H4 (cell line): ENCODE measurements around the gene METTL13. TPM values are rescaled to one million over a fixed set of nuclear protein-coding genes. Genes with fewer than 3 reads are reported as not detected.
"Not testable (repeated sequence)": the region's sequence is repeated elsewhere in the genome, so short reads cannot be mapped to it uniquely, and the experiment has no call there.

Source experiments
- DNase-seq: peaks from one replicate; pipeline ENCODE4 v3.0.0-alpha.2; 2015; ENCODE audit warnings: low spot score
- total RNA-seq: library from RNA; depleted of rRNA; stranded (reverse); fragments of >200 nt; shearing (Covaris generic); gene quantifications from 2 replicates; pipeline ENCODE4 v1.2.3, GENCODE V29; 2014

Gene METTL13
- total RNA-seq, 1 experiment from 2014 or later = 22.2 TPM

DNA sequence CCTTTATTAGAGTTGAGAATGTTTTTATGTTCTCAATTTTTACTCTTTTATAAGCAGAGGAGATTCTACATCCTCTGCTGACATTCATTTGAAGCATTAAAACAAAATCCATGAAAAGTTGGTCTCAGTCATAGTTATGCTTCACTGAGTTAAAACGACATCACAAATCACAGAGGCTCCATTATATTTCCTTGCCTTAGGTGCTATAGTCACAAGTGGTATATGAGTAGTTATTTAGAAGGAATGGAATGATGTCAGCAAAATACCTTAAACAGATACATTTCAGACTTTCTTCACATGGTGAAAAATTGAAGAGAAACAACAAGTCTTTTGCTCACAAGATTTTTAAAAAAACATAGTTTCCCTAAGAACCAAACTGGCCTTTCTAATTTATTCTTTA lies 11.7 kb upstream of the METTL13 start:
- no peak for DNase-seq

DNA sequence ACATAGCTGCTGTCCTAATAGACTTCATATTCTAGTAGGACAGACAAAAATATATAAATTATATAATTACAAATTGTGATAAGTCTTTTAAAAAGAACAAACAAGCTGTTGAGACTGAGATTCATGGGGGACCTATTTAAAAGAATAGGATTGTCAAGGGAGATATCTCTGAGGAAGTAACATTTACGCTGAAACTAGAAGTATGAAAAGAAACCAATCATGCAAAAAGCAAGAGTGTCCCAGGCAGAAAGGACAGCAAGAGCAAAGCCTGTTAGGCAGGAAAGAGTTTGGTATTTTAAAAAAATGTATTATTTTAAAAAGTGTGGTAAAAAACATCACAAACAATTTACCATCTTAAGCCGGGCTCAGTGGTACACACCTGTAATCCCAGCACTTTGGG lies 9.1 kb upstream of the METTL13 start:
- no peak for DNase-seq

DNA sequence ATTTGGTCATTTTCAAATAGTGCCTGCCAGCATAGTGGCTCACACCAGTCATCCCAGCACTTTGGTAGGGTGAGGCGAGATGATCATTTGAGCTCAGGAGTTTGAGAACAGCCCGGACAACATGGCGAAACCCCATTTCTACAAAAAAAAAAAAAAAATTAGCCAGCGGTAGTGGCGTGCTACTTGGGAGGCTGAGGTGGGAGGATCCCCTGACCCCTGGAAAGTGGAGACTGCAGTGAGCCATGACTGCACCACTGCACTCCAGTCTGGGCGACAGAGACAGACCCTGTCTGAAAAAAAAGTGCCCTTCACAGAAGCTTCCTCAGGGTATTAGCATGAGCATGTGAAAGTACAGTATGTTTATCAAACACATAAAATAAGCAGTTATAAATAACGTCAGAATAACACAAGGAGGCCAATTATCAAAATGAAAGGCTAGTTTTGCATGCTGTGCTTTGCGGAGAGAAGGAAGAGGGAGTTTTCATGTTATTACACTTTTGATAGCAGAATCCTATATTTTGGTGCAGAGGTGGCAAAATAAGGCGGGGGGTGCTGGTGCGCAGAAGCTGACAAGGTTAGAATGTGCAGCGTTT lies 781 bp upstream of the METTL13 start:
- no peak for DNase-seq

DNA sequence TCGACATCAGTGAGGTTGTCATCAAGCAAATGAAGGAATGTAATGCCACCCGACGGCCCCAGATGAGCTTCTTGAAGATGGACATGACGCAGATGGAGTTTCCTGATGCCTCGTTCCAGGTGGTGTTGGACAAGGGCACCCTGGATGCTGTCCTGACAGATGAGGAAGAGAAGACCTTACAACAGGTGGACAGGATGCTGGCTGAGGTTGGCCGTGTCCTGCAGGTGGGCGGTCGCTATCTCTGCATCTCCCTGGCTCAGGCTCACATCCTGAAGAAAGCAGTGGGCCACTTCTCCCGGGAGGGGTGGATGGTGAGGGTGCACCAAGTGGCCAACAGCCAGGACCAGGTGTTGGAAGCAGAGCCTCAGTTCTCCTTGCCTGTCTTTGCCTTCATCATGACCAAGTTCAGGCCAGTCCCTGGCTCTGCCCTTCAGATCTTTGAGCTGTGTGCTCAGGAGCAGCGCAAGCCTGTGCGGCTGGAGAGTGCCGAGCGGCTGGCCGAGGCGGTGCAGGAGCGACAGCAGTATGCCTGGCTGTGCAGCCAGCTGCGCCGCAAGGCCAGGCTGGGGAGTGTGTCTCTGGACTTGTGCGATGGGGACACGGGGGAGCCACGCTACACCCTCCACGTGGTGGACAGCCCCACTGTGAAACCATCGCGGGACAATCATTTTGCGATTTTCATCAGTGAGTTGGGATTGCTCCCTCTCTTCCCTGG lies 2.5 kb downstream of the METTL13 start:
- no peak for DNase-seq

DNA sequence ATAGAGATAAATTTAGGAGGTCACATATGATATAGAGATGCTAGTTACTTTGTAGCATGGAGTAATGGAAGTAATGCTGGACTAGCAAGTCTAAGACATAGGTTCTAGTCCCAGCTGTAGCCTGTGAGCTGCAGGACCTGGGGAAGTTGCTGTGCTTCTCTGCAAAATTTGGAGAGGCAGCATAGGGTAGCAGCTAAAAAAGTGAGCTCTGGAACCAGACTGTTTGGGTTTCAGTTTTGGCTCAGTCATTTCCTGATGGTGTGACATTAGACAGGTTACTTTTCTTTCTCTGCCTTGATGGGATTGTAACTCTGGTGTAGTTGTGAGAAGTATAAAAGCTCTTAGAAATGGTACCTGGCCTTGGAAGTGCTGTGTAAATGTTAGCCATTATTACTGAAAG lies 3.3 kb downstream of the METTL13 start:
- no peak for DNase-seq

DNA sequence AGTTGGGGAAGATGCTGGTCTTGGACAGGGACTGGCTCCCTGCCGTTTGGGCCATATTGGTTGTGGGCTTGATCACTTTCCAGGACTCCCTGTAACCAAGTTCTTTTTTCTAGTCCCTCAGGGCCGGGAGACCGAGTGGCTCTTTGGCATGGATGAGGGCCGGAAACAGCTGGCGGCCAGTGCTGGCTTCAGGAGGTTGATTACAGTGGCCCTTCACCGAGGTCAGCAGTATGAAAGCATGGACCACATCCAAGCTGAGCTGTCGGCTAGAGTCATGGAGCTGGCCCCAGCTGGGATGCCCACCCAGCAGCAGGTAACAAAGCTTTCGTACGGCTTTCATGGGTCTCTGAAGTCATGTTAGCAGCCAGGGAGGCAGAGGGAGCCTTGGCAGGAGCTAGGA lies 4.3 kb downstream of the METTL13 start:
- DNase-seq = no peak

DNA sequence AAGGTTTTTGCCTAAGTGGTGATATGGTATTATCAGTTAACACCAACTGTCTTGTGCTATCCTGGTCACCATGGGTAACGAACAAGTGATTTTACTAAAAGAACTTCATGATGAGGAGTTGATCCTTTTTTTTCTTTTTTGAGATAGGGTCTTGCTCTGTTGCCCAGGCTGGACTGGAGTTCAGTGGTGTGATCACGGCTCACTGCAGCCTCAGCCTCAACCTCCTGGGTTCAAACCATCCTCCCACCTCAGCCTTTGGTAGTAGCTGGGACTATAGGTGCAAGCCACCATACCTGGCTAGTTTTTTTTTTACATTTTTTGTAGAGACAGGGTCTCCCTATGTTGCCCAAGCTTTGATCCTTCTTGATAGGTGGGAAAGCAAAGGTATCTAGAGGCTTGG lies 5.1 kb downstream of the METTL13 start:
- no peak for DNase-seq

DNA sequence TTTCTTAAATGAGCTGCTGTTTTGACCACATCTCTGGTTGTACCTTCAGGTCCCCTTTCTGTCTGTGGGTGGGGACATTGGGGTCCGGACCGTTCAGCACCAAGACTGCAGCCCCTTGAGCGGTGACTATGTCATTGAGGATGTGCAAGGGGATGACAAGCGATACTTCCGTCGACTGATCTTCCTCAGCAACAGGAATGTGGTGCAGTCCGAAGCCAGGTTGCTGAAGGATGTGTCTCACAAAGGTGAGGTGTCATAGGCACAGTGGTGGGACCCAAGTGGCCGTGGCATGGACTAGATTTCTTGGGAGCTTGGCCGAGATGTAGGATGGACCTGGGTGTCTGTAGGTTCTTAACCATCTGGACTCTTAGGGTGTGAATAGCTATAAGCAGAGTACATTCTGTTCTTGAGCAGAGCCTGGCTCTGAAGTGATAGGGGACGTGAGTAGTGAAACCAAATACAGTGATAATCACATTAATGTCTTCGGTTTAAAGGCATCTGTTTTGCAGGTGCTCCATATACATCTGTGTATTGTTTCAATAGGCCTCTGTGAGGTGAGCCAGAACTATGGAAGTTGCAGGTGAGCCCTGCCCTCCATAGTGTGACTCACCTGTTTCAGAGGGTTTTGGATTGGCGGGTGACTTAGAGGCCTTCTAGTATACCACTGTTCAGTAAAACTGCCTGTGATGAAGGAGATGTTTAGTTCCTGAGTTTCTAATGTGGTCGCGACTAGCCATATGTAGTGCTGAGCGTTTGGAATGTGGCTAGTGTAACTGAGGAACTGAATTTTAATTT lies 6.4 kb downstream of the METTL13 start:
- no peak for DNase-seq

DNA sequence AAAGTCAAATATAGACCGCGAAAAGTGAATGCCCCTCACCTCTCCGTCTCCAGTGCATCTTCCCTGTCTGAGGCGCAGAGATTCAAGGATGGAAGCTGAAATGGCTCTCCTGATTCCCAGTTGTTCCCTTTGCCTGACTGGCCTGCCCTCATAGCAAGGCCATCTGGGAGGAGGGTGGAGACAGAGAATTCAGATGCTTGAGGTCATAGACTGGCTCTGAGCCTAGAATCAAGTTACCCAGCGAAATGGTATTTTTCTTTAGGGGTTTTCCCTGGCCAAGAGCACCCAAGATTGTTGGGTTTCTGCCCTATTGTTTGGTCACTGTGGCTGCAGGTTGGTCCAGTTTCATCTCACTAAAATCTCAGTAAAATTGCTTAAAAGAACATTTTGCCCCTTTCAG lies 7.2 kb downstream of the METTL13 start:
- no peak for DNase-seq

DNA sequence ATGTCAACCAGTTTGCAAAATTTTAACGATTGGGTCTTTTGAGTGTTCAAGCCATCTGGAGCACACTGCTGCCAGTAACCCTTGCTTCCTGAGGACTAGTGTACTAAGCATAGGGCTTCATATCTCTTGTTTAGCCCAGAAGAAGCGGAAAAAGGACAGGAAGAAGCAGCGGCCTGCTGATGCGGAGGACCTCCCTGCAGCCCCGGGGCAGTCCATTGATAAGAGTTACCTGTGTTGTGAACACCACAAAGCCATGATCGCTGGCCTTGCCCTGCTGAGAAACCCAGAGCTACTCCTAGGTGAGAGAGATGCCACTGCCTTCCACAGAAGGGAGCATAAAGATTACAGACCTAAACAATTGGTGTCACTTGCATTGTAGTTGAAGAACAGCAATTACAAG lies 8.9 kb downstream of the METTL13 start:
- no peak for DNase-seq

DNA sequence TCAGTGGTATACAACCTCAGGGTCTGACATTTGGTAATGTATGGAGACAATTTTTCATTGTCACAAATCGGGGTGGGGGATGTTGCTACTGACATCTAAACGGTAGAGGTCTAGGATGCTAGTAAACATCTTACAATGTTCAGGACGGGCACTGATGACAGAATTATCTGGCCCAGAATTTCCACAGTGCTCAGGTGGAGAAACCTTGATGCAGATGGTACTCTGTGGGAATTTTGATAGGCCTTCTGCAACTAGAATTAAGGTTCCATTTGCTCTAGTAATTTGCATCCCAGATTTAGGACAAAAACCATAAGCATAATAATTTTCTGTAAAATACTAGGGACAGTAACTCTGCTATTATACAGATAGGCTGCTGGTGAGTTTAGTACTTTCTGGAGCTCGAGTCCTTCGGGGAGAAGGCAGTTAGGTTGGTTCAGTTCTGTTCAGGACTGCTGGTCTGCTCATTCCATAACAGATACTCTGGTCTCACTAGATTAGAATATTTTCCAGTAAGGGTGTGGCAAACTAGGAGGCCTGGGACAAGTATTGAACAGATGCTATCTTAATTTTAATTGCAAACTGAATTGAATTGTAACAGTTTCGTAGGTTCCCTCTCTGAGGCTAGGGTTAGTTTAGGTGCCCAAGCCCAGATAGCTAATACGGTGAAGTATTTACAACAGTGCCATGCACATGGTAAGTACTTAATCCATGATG lies 11.4 kb downstream of the METTL13 start:
- DNase-seq = no peak

DNA sequence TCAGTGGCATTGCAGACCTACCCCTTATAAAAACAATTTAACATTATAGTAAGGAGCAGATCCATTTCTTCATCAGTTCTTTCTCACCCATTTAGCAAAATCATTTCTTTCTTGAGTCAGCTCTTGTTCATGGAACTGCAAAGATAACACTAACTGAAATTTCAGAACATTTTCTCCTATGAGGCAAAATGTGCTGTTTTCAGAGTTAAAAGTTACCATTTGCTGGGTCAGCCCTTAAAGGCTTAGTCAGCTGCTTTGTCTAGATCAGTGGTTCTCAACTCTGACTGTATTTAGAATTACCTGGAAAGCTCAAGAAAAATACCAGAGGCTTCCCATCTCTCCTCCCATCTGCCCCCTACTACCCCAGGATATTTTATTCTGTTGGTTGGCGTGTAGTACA lies 12.2 kb downstream of the METTL13 start:
- DNase-seq = no peak

DNA sequence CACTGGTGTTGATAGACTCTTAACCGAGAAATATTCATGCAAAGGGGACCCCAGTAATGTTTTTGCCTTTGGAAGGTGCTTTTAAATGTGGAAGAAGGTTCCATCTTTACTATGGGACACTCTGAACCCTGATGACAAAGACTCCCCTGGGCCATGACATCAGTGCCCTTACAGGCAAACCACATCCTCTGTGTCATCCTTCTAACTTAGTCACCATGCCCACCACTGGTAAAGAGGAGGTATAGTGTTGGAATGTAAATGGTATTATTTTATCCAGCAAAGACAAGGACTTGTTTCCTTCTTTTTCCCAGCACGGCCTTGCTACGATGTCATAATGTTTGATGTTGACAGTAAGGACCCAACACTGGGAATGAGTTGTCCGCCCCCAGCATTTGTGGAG lies 12.6 kb downstream of the METTL13 start:
- DNase-seq = peak; percentile 58

DNA sequence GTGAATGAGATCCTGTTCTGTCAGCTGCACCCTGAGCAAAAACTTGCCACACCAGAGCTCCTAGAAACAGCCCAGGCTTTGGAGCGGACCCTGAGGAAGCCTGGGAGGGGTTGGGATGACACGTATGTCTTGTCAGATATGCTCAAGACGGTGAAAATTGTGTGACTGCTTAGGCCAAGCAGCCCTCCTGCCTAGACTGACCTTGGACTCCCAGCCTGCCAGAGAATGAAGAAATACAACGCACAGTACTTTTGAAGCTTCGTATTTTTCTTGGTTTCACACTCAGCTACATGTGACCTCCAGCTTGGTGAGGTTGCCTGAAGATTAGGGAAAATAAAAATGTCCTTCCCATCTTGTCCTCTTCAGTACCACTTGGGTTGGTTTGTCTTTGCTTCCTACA lies 15.1 kb downstream of the METTL13 start:
- DNase-seq = no peak

DNA sequence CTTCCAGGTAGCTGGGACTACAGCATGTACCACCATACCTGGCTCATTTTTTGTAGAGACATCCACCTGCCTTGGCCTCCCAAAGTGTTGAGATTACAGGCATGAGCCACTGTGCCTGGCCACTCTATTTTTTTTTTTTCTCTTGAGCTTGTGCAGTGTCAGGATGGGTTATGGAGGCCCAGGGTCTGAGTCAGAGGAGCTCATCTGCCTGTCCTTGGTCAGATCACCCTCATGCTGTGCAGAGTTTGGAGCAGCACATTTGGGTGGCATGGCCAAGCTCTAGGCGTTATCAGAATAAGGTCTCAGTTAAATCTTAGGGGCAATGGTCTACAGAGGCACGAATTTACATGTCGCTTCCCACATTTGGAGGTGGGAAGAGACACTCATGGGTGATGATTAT lies 16.9 kb downstream of the METTL13 start:
- DNase-seq = no peak

DNA sequence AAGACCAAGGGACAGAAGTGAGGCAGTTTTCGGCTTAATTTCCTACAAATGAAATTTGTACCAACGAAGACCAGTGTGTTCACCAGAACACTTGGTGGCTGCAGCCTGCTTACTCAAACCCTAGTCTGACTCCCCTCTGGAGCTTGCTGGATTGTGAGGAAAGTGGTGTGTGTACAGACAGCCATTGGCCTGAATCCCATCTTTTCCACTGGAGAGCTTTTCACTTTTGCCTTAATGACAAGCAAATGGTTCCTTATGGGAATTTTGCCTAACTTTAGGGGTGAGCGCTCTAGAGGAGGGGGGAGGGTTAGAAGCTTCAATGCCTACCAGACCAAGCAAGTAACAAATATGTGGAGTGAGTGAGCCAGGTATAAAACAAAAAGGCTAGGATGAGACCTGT lies 17.3 kb downstream of the METTL13 start:
- no peak for DNase-seq

DNA sequence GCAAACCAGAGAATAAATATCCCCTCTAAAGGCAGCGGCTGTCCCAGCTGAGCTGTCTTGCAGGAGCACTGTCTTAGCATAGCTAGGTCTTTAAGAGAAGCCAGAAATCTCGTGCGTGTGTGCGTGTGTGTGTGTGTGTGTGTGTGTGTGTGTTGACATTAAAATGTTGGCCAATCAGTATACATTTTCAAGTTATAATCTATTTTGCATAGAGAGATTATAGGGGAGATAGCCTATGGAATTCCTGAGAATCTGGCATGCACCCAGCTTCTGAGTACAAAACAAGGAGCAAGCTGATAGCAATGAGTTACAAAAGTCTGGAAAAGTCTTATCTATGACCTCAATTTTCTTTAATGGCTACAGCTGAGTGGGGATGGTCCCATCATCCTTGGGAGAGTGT lies 17.7 kb downstream of the METTL13 start:
- DNase-seq = no peak

DNA sequence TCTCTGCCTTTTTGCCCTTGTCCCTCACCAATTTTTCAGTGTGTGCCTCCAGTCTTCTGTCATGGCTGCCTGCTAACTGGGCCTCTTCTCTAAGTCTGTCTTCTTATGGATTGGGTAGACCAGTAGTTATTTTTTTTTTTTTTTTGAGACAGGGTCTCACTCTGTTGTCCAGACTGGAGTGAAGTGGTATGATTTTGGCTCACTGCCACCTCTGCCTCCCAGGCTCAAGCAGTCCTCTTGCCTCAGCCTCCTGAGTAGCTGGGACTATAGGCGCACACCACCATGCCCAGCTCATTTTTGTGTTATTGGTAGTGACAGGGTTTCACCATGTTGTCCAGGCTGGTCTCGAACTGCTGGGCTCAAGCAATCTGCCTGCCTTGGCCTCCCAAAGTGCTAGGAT lies 18.2 kb downstream of the METTL13 start:
- not testable (repeated sequence) for DNase-seq

DNA sequence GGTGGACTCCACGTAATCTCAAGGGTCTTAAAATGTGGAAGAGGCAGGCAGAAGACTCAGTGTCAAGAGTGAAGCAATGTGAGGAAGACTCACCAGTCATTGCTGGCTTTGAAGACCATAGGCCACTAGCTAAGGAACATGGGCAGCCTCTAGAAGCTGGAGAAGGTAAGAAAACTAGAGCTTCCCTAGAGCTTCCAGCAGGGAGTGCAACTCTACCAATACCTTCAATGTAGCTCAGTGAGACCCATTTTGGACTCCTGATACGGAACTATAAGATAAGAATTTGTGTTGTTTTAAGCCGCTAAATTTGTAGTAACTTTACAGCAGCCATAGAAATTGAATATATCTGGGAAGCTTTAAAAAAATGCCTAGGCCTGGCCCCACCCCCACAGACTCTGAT lies 18.9 kb downstream of the METTL13 start:
- no peak for DNase-seq

DNA sequence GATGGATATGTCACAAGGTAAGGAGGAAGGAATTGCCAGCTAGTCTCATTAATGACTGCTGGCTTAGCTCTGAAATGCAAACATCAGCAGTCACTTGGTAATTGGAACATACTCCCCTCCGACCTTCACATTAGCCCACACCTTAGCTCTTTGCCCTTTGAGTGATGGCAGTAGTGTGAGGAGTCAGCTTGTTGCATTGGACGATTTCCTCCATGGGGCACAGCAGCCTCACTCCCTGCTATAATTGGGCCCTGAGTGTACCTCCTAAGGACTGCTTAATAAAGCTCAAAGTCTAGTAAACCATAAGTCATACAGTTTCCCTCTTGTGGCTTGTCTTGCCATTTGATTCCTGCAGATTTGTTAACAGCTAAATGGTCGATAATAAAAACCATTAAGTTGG lies 19.4 kb downstream of the METTL13 start:
- no peak for DNase-seq

DNA sequence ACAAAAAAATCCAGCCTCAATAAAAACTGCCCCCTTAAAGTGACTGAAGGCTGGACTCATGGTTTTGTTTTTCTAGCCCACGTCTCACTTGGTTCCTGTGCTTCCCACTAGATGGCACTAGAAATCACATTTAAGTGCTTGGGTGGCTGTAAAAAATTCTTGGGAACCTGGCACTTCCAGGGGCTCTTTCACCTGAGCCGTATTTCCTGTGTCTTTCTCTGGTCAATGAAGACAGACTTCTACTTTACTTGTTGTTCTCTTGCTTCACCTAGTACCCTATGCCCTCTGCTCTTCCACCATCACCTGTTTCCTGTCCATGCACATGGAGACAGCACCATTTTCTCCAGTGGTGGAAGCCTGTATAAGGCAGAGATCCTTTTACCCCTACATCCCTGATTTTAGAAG lies 20.0 kb downstream of the METTL13 start:
- DNase-seq = peak; percentile 28

DNA sequence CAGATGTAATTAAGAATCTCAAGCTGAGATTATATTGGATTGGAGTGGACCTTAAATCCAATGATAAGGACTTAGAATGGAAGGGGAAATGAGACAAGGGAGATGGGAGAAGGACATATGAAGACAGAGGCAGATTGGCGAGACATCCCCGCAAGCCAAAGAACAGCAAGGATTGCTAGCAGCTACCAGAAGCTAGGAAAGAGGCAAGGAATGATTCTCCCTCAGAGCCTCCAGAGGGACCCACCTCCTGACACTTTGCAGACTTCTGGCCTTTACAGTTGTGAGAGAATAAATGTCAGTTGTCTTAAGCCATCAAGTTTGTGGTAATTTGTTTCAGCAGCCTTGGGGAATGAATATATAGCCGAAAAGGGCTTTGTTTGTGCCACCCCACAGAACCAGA lies 20.7 kb downstream of the METTL13 start:
- no peak for DNase-seq

DNA sequence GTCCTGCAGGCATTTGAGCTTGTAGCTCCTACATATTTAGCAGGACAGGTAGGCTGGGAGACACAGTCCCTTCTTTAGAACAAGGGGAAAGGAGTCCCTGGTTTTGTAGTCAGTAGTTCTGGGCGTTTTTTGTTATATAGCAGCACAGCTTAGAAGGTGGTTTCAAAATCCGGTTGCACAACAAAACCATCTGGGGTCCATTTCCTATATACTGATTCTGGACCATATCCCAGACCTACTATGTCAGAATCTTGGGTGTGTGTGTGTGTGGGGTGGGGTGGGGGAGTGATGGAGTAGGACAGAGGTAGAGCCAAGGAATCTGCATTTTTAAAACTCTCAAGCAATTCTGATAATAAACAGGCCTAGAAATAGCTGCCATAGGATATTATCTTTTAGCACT lies 21.6 kb downstream of the METTL13 start:
- DNase-seq = no peak
